ENCODE results near the gene SEMA4A. TPM values are rescaled to one million over a fixed set of nuclear protein-coding genes. Genes with fewer than 3 reads are reported as not detected.
A peak's percentile ranks its signal among the peaks of the same experiment; 100 is the strongest.

The SEMA4A gene
- total RNA-seq, 4 donors from 2014 or later = 3.1 to 8.2 (median 4.1) TPM; not detected in 1

- Histone ChIP-seq H3K27me3 (peaks cover 0 to 2% of the 10 kb centered on the region in 2 donors), H3K27ac (peak overlapping the region in 1 of 2 donors; percentile 45), H3K36me3 (no peaks in the 10 kb centered on the region), H3K4me3 (no peak overlapping the region), H3K4me1 (no peaks in the 10 kb centered on the region), H3K9me3 (no peaks in the 10 kb centered on the region)
- intact Hi-C loops (cut with DNase I; ENCODE audit: low total_unique reads) = loop anchor here (5.0 kb wide), 1 partner anchor 80 kb away; no protein-coding TSS in a partner anchor
- no peak for DNase-seq
- TF ChIP-seq CTCF (IDR thresholded peaks at IDR 0.05) (no peak), POLR2A (IDR thresholded peaks at IDR 0.05) (no peak)
Measured at GRCh38 chr1:156146769-156147405, 6.5 kb upstream of the SEMA4A start.

- no peak for TF ChIP-seq POLR2A (IDR thresholded peaks at IDR 0.05)
- TF ChIP-seq CTCF (IDR thresholded peaks at IDR 0.05) = no peak
- H3K27ac ChIP-seq = no peak overlapping the region
- intact Hi-C loops (cut with DNase I; ENCODE audit: low total_unique reads) = loop anchor here (5.0 kb wide), 1 partner anchor 79 kb away; no protein-coding TSS in a partner anchor
- peaks cover 0 to 2% of the 10 kb centered on the region in 2 donors for H3K27me3 ChIP-seq
- H3K36me3 ChIP-seq = no peaks in the 10 kb centered on the region
- H3K9me3 ChIP-seq = no peaks in the 10 kb centered on the region
- H3K4me1 ChIP-seq = no peaks in the 10 kb centered on the region
- no peak for DNase-seq
- H3K4me3 ChIP-seq = no peak overlapping the region
Measured at GRCh38 chr1:156148216-156148615, 5.2 kb upstream of the SEMA4A start.

GRCh38 chr1:156149374-156150332, 3.7 kb upstream of the SEMA4A start:
- DNase-seq = no peak
- H3K27ac ChIP-seq = no peak overlapping the region
- peaks cover 0 to 2% of the 10 kb centered on the region in 2 donors for H3K27me3 ChIP-seq
- no peaks in the 10 kb centered on the region for H3K36me3 ChIP-seq
- H3K4me3 ChIP-seq = no peak overlapping the region
- H3K9me3 ChIP-seq = no peaks in the 10 kb centered on the region
- TF ChIP-seq POLR2A (IDR thresholded peaks at IDR 0.05) (no peak), CTCF (IDR thresholded peaks at IDR 0.05) (no peak)
- intact Hi-C loops (cut with DNase I; ENCODE audit: low total_unique reads) = loop anchor here (5.0 kb wide), 1 partner anchor 78 kb away; no protein-coding TSS in a partner anchor
- H3K4me1 ChIP-seq = no peaks in the 10 kb centered on the region

- DNase-seq = no peak
- Histone ChIP-seq H3K36me3 (no peaks in the 10 kb centered on the region), H3K27ac (no peak overlapping the region), H3K27me3 (peaks cover 0 to 2% of the 10 kb centered on the region in 2 donors), H3K4me1 (no peaks in the 10 kb centered on the region), H3K4me3 (no peak overlapping the region), H3K9me3 (no peaks in the 10 kb centered on the region)
- TF ChIP-seq POLR2A (IDR thresholded peaks at IDR 0.05) (no peak), CTCF (IDR thresholded peaks at IDR 0.05) (no peak)
- intact Hi-C loops (cut with DNase I; ENCODE audit: low total_unique reads) = no loop called here
Measured at GRCh38 chr1:156150333-156151011, 2.9 kb upstream of the SEMA4A start.

All from uterus (tissue), 4 donors.